ENCODE measurements around the gene YTHDF1.
"Not testable (repeated sequence)": the region's sequence is repeated elsewhere in the genome, so short reads cannot be mapped to it uniquely, and the experiment has no call there.

The YTHDF1 gene

DNA sequence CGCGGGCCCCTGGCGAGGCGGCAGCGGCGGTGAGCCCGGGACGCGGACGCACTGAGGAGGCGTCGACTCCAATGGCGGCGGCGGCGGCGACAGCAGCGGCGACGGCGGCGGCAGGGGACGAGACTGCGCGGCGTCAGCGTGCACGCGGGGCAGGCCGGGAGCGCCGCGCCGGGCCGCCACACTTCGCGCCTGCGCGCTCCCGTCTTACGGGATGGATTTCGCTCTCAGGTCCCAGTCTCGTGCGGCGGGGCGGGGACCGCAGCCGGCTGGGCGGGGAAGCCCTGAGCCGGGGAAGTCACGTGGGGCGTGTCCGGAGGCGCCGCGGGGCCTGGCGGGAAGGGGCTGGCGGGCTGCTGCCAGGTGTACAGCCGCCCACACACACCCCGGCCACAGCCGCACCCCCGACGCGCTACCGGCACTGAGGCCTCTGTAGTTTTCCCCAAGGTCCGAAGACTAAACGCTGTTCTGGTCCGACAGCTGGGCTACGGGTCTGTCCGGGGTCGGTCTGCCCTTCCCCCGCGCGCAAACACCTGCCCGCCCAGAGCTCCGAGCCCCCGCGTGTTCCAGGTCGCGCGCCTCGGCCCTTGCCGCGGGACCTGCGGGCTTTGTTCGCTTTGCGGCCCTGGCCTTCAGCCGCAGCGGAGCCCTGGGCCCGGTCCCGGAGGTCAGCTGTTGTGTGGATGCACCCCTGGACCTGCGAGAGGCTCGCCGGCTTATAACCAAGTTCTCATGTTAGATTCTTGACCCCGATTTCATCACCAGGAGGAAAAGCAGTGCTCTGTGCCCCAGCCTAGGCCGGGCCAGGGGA lies at the start of gene YTHDF1:
Gene YTHDF1, minus strand, starts transcription at position 91 of the 808 bp plus-strand sequence. CDS start 239 bp downstream, outside the sequence.
- peak; percentile 96 for DNase-seq (ENCODE audit: low spot score)

DNA sequence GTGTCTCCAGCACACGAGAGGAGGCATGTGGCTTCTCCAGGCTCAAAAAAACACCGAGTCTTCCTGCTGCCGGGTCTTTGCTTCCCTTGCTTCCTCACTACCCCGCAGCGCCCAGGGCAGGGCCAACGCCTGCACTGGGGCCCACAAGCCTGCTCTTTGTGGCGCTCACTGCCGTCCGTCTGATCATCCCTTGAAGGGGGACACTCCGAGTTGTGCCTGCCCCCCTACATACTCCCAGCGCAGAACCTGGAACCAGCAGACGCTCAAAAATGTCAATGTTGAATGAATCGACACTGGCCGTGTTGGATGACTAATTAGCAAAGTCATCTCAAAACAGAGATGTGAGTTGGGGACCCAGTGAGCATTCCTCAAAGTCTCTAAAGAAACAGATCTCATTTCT lies 48.6 kb upstream of the YTHDF1 start:
- no peak for DNase-seq (ENCODE audit: low spot score)

DNA sequence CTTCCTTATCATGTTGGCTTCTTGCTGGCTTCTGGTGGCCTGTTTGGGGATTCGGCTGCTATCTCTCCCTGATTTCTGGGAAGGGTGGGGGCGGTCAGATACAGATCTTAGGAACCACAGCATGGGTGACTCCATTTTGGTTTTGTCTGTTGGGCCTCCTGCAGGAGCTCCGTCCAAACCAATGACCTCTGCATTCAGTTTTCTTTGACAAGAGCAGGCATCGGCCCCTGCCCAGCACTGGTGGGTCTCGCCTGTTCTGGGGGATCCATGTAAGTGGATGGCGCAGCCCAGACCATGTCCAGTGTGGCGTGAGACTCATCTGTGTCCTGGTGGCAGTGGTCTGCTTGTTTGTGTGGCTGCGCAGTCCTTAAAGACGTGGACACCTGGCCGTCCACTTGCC lies 48.1 kb upstream of the YTHDF1 start:
- no peak for DNase-seq (ENCODE audit: low spot score)

DNA sequence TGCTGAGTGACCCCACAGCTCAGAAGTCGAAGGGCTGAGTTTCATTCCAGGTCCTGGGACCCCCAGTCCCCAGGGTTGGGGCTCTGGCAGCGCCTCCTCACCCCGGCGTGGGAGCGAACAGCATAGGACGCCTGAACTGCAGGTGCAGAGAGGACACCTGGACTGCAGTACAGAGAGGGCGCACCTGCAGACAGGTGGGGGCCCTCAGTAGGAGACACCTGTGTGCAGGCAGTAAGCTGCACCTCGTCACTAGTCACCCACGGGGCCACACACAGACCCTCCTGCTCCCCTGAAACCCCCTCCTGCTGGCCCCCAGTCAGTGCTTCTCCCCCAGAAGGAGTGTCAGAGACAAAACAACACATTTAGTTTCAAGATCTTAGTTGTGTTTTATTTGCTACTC lies 46.9 kb upstream of the YTHDF1 start:
- DNase-seq (ENCODE audit: low spot score): no peak

GRCh38 chr20:63261795-63262528 lies 46.0 kb upstream of the YTHDF1 start:
- DNase-seq (ENCODE audit: low spot score): no peak

DNA sequence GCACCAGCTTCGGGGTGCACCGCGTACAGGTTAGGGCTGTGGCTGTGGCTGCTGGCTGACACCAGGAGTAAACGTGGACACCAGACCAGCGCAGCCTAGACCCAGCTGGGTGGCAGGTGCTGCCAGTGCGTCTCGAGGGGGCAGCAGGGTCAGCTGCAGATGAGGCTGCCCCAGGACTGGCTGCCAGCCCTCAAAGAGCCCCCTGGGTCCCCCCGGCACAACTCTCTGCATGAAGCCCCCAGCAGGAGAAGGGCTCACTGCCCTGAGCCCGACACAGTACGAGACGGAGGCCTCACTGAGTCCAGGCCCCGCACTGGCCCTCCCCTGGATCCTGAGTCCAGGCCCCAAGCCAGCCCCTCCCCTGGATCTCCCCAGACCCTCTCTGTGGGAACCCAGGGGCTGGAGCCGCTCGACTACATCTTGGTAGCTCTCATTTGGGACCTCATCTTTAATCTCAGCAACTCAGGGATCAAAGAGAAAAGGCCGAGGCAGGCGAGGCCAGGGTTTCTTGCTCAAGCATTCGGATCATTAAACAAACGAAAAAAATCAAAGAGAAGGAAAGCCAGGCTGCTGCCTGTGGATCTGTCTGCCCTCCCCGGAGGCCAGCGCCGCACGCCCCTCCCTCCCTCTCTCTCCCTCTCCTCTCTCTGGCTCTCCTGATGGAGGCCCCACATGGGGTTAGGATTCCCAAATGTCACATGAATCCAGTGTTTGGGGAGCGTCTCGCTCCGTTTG lies 45.3 kb upstream of the YTHDF1 start:
- DNase-seq (ENCODE audit: low spot score): no peak

DNA sequence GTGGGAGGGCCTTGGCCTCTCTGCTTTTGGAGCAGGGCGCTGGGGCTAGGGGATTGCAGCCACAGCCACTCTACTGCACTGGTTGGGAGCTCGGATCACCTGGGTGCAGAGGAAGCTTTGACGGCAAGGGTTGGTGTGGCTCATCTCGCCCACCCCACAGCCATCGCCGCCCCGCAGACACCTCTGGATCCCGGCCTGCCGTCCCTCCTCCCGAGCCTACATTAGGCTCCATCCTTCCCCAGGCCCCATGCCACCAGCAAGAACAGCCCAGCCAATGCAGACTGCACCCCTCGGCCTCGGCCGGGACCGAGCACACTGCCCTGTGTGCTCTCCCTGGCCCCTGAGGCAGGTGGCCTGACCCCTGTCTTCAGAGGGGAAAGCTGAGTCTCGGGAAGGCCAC lies 44.6 kb upstream of the YTHDF1 start:
- DNase-seq (ENCODE audit: low spot score): no peak

DNA sequence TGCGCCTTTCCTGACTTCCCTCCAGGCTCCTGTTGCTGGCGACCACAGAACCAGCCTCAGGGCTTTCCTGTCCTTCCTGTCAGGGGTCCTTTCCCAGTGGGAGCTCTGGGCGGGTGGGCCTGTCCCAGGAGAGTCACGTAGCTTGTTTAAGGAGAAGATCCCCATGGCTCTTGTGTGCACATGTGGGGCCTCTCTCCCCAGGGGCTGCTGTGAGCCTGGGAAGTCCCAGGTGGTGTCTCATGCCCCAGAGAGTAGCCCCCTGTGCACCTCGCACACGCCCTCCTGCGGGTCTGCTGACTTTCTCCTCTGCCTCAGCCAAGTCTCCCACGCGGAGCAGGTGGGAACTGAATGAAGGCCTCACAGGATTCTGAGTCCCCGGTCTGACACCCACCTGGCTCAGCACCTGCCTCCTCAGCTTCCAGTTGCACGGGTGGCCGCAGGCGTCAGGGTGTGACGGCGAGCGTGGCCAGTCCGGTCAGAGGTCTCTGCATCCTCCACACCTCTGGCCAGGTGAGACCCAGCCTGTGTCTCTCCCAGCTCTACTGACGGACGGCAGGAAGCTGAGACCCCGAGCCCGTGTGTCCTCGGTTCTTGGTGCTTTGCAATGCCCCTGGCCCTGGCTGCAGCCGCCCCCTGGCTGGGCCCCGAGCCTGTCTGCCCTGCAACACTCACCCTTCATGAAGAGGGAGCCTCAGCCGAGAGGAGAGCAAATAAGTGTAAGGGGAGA lies 44.0 kb upstream of the YTHDF1 start:
- DNase-seq (ENCODE audit: low spot score): no peak

DNA sequence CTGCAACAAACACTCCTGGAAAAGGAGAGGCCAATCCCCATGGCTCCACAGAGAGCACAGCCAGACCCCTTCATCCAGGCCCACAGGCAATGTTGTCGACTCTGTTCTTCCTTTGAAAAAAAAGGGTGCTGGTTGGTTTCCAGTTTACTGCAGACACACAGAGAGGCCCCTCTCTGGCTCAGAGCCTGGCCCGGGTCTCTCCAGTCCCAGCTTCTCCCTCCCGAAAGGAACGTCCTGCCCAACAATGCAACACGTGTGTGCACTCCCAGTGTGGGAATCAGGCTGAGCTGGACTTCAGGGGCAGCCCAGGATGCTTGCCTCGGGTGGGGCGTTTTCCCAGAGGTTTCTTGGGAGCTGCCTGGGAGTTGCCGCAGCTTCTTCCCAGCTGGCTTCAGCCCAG lies 42.9 kb upstream of the YTHDF1 start:
- DNase-seq (ENCODE audit: low spot score): no peak

DNA sequence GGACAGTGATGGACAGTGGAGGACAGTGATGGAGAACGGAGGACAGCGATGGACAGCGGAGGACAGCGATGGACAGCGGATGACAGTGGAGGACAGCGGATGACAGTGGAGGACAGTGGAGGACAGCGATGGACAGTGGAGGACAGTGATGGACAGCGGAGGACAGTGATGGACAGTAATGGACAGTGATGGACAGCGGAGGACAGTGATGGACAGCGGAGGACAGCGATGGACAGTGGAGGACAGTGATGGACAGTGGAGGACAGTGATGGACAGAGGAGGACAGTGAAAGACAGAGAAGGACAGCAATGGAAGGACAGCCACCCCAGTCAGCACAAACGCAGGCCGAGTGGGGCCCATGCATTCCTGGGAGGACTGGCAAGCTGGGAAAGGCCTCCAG lies 41.7 kb upstream of the YTHDF1 start:
- DNase-seq (ENCODE audit: low spot score): no peak

DNA sequence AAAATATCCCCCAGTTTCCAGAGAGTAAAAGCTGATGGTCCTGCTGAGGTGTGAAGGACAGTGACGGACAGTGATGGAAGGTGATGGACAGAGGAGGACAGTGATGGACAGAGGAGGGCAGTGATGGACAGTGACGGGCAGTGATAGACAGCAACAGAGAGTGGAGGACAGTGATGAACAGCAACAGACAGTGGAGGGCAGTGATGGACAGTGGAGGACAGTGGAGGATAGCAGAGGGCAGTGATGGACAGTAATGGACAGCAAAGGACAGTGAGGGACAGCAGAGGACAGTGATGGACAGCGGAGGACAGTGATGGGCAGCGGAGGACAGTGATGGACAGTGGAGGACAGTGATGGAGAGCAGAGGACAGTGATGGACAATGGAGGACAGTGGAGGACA lies 41.0 kb upstream of the YTHDF1 start:
- DNase-seq (ENCODE audit: low spot score): no peak

- no peak for DNase-seq (ENCODE audit: low spot score)
These were observed 40.2 kb upstream of the YTHDF1 start for GRCh38 chr20:63255931-63256704.

DNA sequence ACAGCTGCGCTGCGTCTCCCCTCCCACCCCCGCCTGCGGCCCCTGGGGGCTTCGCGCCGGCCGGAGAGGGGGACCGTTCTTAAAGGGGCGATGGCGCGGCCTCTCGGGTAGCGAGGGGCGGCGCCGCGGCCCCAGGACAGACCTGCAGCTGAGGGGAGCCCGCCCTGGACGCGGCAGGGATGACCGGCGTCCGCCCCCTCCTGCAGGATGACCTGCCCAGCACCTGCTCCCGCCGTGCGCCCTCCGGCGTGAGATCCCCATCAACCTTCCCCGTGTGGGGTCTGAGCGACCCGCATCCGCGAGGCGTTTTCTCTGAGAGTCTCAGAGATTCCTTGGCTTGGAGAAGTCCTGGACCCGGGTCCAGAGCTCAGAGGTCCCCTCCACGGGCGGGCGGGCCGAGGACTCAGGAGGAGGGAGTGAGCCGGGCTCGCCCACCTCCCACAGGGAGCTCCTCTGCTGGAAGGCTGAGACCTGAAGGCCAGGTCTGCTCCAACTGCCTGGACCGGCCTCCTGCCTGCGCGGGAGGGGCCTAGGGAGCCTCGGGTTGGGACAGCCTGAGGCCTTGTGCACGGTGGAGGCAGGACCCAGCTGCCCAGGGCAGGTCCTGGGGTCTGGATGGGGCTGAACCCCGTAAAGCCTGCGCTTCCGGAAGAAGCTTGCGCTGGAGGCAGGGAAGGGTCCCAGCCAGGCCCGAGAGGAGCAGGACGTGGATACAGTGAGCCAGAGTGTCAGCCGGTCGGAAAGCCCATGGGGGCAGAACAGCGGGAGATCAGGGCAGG lies 38.9 kb upstream of the YTHDF1 start:
- DNase-seq (ENCODE audit: low spot score): no peak

GRCh38 chr20:63254232-63254605 lies 38.3 kb upstream of the YTHDF1 start, which contains the start of gene NKAIN4:
TSS of gene NKAIN4 (minus strand) at chr20:63254463. CDS start at chr20:63254450, 13 bp downstream.
- DNase-seq (ENCODE audit: low spot score): no peak

- no peak for DNase-seq (ENCODE audit: low spot score)
These were observed 37.7 kb upstream of the YTHDF1 start for GRCh38 chr20:63253438-63254231.

DNA sequence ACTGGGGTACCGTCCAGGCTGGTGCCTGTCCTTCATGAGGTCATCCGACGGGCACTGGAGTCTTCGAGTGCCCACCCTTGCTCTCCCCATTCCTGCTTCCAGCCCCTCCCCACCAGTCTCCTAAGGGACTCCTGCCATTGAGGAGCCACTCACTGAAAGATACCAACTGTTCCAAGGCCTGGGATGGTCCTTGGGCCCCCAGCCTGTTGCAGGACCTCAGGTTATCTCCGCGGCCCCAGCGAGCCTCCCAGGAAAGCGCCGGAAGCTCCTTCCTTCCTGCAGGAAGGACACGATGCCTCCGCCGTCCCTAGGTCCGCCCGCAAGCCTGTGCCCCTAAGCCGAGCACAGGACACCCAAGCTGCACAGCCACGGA lies 37.1 kb upstream of the YTHDF1 start:
- no peak for DNase-seq (ENCODE audit: low spot score)

DNA sequence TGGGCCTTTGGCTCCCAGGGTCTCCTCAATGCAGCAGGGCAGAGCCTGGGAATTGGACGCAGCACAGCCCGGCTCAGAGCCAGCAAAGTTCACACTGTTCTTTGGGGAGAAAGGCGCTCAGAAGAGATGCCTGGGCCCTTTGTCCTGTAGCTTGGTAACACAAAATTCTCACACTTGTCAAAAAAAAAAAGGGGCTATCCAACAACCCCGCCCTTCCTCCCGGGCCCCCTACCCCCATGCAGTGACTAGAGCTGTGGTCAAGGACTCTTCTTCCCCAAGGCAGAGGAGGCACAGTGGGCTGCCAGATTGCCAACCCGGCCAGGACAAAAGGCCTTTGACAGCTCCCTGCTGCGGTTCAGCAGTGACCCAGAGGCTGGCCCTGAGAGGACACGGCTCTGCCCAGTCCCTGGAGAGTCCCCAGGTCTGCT lies 36.4 kb upstream of the YTHDF1 start:
- no peak for DNase-seq (ENCODE audit: low spot score)

DNA sequence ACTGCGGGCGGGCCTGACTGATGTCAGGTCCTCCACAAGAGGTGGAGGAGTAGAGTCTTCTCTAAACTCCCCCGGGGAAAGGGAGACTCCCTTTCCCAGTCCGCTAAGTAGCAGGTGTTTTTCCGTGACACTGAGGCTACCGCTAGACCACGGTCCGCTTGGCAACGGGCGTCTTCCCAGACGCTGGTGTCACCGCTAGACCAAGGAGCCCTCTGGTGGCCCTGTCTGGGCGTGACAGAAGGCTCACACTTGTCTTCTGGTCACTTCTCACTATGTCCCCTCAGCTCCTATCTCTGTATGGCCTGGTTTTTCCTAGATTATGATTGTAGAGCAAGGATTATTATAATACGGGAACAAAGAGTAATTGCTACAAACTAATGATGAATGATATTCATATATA lies 35.4 kb upstream of the YTHDF1 start:
- DNase-seq (ENCODE audit: low spot score): not testable (repeated sequence)

DNA sequence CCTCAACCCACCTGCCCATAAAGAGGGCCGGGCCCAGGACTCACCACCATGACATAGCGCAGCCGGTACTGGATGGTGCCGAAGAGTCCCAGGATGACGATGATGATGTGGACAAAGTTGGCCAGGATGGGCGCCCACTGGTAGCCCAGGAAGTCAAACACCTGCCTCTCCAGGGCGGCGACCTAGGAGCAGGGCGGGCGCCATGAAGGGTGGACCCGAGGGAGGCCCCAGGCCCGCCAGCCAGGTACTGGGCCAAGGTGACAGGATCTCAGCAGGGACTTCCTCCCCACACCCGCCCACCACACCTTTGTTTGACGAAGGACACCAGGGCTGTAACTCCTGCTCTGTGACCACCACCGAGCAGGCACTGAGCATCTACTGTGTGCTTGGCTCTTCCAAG lies 34.0 kb upstream of the YTHDF1 start:
- no peak for DNase-seq (ENCODE audit: low spot score)

Measured in NAMALWA (cell line).